ENCODE measurements around the gene FAM83E. TPM values are rescaled to one million over a fixed set of nuclear protein-coding genes. Genes with fewer than 3 reads are reported as not detected.
"Not testable (repeated sequence)": the region's sequence is repeated elsewhere in the genome, so short reads cannot be mapped to it uniquely, and the experiment has no call there.

The FAM83E gene
- total and polyA plus RNA-seq, 4 experiments from 2014 or later = 4.3 to 5.3 TPM; not detected in 2

- Mint-ChIP-seq H3K27me3 (no peaks in the 10 kb centered on the region), H3K4me1 (peaks cover 5 to 12% (median 8%) of the 10 kb centered on the region in 4 donors), H3K27ac (peak overlapping the region in 2 of 7 donors; percentile 70 to 79), H3K4me3 (peak overlapping the region in 1 of 8 donors; percentile 25), H3K9me3 (no peaks in the 10 kb centered on the region), H3K36me3 (no peaks in the 10 kb centered on the region)
- intact Hi-C loops (cut with micrococcal nuclease) = no loop called here
- ChIA-PET POLR2A (ENCODE audit: partially characterized antibody) (interaction anchor here (0.8 kb wide), 1 partner anchor 10 kb away, joined by 3 read pairs; no protein-coding TSS in a partner anchor), CTCF (ENCODE audit: partially characterized antibody) (interaction anchor here (1.5 to 2.1 kb wide), 4 partner anchors 16 to 185 kb away, joined by 3 to 6 read pairs (median 5); no protein-coding TSS in a partner anchor)
- H3K9me3 ChIP-seq (ENCODE audit: control insufficient read depth in 1 of 2, low read length in 2 of 2) = no peaks in the 10 kb centered on the region
- no peak overlapping the region for H3K27ac ChIP-seq (ENCODE audit: low read depth, low read length)
- no peak overlapping the region for H3K4me3 ChIP-seq (ENCODE audit: low read length in 2 of 2)
- no peaks in the 10 kb centered on the region for H3K36me3 ChIP-seq (ENCODE audit: insufficient read depth, low read length)
- peaks cover 10% of the 10 kb centered on the region for H3K4me1 ChIP-seq (ENCODE audit: insufficient read depth, low read length)
- H3K27me3 ChIP-seq (ENCODE audit: insufficient read depth, low read length) = no peaks in the 10 kb centered on the region
- DNase-seq = no peak
These were observed 43.6 kb upstream of the FAM83E start for GRCh38 chr19:48658483-48658882.

- H3K9me3 ChIP-seq (ENCODE audit: control insufficient read depth in 1 of 2, low read length in 2 of 2); DNase-seq; H3K4me3 ChIP-seq (ENCODE audit: low read length in 2 of 2); H3K4me3 Mint-ChIP-seq; H3K27me3 Mint-ChIP-seq; H3K27ac ChIP-seq (ENCODE audit: low read depth, low read length); intact Hi-C loops (cut with micrococcal nuclease); H3K36me3 ChIP-seq (ENCODE audit: insufficient read depth, low read length); H3K36me3 Mint-ChIP-seq; H3K9me3 Mint-ChIP-seq; H3K27me3 ChIP-seq (ENCODE audit: insufficient read depth, low read length): not testable (repeated sequence)
- ChIA-PET POLR2A (ENCODE audit: partially characterized antibody) (interaction anchor here (0.6 kb wide), 1 partner anchor 130 kb away, joined by 3 read pairs; no protein-coding TSS in a partner anchor), CTCF (ENCODE audit: partially characterized antibody) (interaction anchor here (0.7 to 1.9 kb wide), 6 partner anchors 16 to 504 kb away, joined by 3 to 6 read pairs (median 4); no protein-coding TSS in a partner anchor)
- Mint-ChIP-seq H3K4me1 (peaks cover 5 to 12% (median 8%) of the 10 kb centered on the region in 4 donors), H3K27ac (peak overlapping the region in 1 of 7 donors; percentile 55)
- peaks cover 10% of the 10 kb centered on the region for H3K4me1 ChIP-seq (ENCODE audit: insufficient read depth, low read length)
These were observed 43.0 kb upstream of the FAM83E start for GRCh38 chr19:48657828-48658227.

GRCh38 chr19:48656840-48657474 lies 42.1 kb upstream of the FAM83E start:
- Histone ChIP-seq H3K4me1 (ENCODE audit: insufficient read depth, low read length) (peaks cover 10% of the 10 kb centered on the region), H3K27ac (ENCODE audit: low read depth, low read length) (no peak overlapping the region), H3K36me3 (ENCODE audit: insufficient read depth, low read length) (no peaks in the 10 kb centered on the region), H3K4me3 (ENCODE audit: low read length in 2 of 2) (no peak overlapping the region), H3K9me3 (ENCODE audit: control insufficient read depth in 1 of 2, low read length in 2 of 2) (no peaks in the 10 kb centered on the region), H3K27me3 (ENCODE audit: insufficient read depth, low read length) (no peaks in the 10 kb centered on the region)
- no peaks in the 10 kb centered on the region for H3K27me3 Mint-ChIP-seq
- H3K4me3 Mint-ChIP-seq = no peak overlapping the region
- H3K9me3 Mint-ChIP-seq = no peaks in the 10 kb centered on the region
- no peak for DNase-seq
- ChIA-PET POLR2A (ENCODE audit: partially characterized antibody) (interaction anchor here (0.6 to 2.3 kb wide), 2 partner anchors 11 to 131 kb away, joined by 3 to 8 read pairs; partner anchors contain the start of gene CA11), CTCF (ENCODE audit: partially characterized antibody) (interaction anchor here (0.9 to 1.9 kb wide), 4 partner anchors 17 to 187 kb away, joined by 3 to 6 read pairs (median 4); no protein-coding TSS in a partner anchor)
- H3K36me3 Mint-ChIP-seq = no peaks in the 10 kb centered on the region
- intact Hi-C loops (cut with micrococcal nuclease) = no loop called here
- H3K4me1 Mint-ChIP-seq = peaks cover 5 to 9% (median 8%) of the 10 kb centered on the region in 4 donors
- peak overlapping the region in 1 of 7 donors; percentile 70 for H3K27ac Mint-ChIP-seq

GRCh38 chr19:48654299-48655059 lies 39.6 kb upstream of the FAM83E start:
- Histone ChIP-seq H3K4me3 (ENCODE audit: low read length in 2 of 2) (no peak overlapping the region), H3K36me3 (ENCODE audit: insufficient read depth, low read length) (no peaks in the 10 kb centered on the region), H3K27me3 (ENCODE audit: insufficient read depth, low read length) (no peaks in the 10 kb centered on the region), H3K9me3 (ENCODE audit: control insufficient read depth in 1 of 2, low read length in 2 of 2) (no peaks in the 10 kb centered on the region), H3K4me1 (ENCODE audit: insufficient read depth, low read length) (peaks cover 4% of the 10 kb centered on the region), H3K27ac (ENCODE audit: low read depth, low read length) (no peak overlapping the region)
- H3K4me1 Mint-ChIP-seq = peaks cover 2 to 9% (median 4%) of the 10 kb centered on the region in 4 donors
- ChIA-PET POLR2A (ENCODE audit: partially characterized antibody) (no interaction called here), CTCF (ENCODE audit: partially characterized antibody) (interaction anchor here (1.7 kb wide), 1 partner anchor 21 kb away, joined by 13 read pairs; no protein-coding TSS in a partner anchor)
- no peaks in the 10 kb centered on the region for H3K9me3 Mint-ChIP-seq
- no peaks in the 10 kb centered on the region for H3K27me3 Mint-ChIP-seq
- intact Hi-C loops (cut with micrococcal nuclease) = no loop called here
- H3K4me3 Mint-ChIP-seq = no peak overlapping the region
- peak overlapping the region in 1 of 7 donors; percentile 70 for H3K27ac Mint-ChIP-seq
- no peaks in the 10 kb centered on the region for H3K36me3 Mint-ChIP-seq
- DNase-seq = no peak

GRCh38 chr19:48651683-48652048 lies 36.8 kb upstream of the FAM83E start:
- Mint-ChIP-seq H3K27me3 (no peaks in the 10 kb centered on the region), H3K27ac (peak overlapping the region in 3 of 7 donors; percentile 48 to 68 (median 52)), H3K4me1 (peaks cover 12 to 33% (median 19%) of the 10 kb centered on the region in 4 donors), H3K4me3 (no peak overlapping the region), H3K9me3 (peaks cover 0 to 1% (median 0%) of the 10 kb centered on the region in 8 donors), H3K36me3 (no peaks in the 10 kb centered on the region)
- ChIA-PET POLR2A (ENCODE audit: partially characterized antibody) (no interaction called here), CTCF (ENCODE audit: partially characterized antibody) (interaction anchor here (0.7 to 1.4 kb wide), 2 partner anchors 24 to 191 kb away, joined by 4 read pairs; no protein-coding TSS in a partner anchor)
- Histone ChIP-seq H3K27ac (ENCODE audit: low read depth, low read length) (no peak overlapping the region), H3K4me1 (ENCODE audit: insufficient read depth, low read length) (peaks cover 26% of the 10 kb centered on the region), H3K36me3 (ENCODE audit: insufficient read depth, low read length) (no peaks in the 10 kb centered on the region), H3K27me3 (ENCODE audit: insufficient read depth, low read length) (no peaks in the 10 kb centered on the region), H3K4me3 (ENCODE audit: low read length in 2 of 2) (no peak overlapping the region), H3K9me3 (ENCODE audit: control insufficient read depth in 1 of 2, low read length in 2 of 2) (no peaks in the 10 kb centered on the region)
- intact Hi-C loops (cut with micrococcal nuclease) = no loop called here
- DNase-seq = no peak

GRCh38 chr19:48650974-48651682 lies 36.3 kb upstream of the FAM83E start:
- Mint-ChIP-seq H3K4me1 (peaks cover 12 to 33% (median 23%) of the 10 kb centered on the region in 4 donors), H3K27ac (peak overlapping the region in 4 of 7 donors; percentile 71 to 90 (median 79)), H3K36me3 (no peaks in the 10 kb centered on the region), H3K4me3 (no peak overlapping the region), H3K27me3 (no peaks in the 10 kb centered on the region), H3K9me3 (peaks cover 0 to 1% (median 0%) of the 10 kb centered on the region in 8 donors)
- Histone ChIP-seq H3K36me3 (ENCODE audit: insufficient read depth, low read length) (no peaks in the 10 kb centered on the region), H3K27me3 (ENCODE audit: insufficient read depth, low read length) (no peaks in the 10 kb centered on the region), H3K9me3 (ENCODE audit: control insufficient read depth in 1 of 2, low read length in 2 of 2) (no peaks in the 10 kb centered on the region), H3K4me3 (ENCODE audit: low read length in 2 of 2) (no peak overlapping the region), H3K4me1 (ENCODE audit: insufficient read depth, low read length) (peaks cover 26% of the 10 kb centered on the region), H3K27ac (ENCODE audit: low read depth, low read length) (no peak overlapping the region)
- intact Hi-C loops (cut with micrococcal nuclease) = no loop called here
- ChIA-PET CTCF (ENCODE audit: partially characterized antibody) (interaction anchor here (0.7 to 1.4 kb wide), 2 partner anchors 24 to 191 kb away, joined by 4 read pairs; no protein-coding TSS in a partner anchor), POLR2A (ENCODE audit: partially characterized antibody) (no interaction called here)
- DNase-seq = no peak

Data from CD4-positive, alpha-beta memory T cell (primary cell).